ENCODE data around the gene CRPPA.
"Not testable (repeated sequence)": the region's sequence is repeated elsewhere in the genome, so short reads cannot be mapped to it uniquely, and the experiment has no call there.

CRPPA gene

GRCh38 chr7:16397501-16398145, 23.7 kb downstream of the CRPPA start:
- DNase-seq (ENCODE audit: low read depth), result no peak

- DNase-seq (ENCODE audit: low read depth), result no peak
Observed at GRCh38 chr7:16396766-16397500, 24.4 kb downstream of the CRPPA start.

- DNase-seq (ENCODE audit: low read depth), result no peak
Observed at GRCh38 chr7:16395121-16395520, 26.2 kb downstream of the CRPPA start.

- DNase-seq (ENCODE audit: low read depth), result no peak
Observed at GRCh38 chr7:16393862-16394422, 27.4 kb downstream of the CRPPA start.

- no peak for DNase-seq (ENCODE audit: low read depth)
Observed at GRCh38 chr7:16392990-16393523, 28.3 kb downstream of the CRPPA start.

GRCh38 chr7:16383786-16384185, 37.6 kb downstream of the CRPPA start:
- not testable (repeated sequence) for DNase-seq (ENCODE audit: low read depth)

GRCh38 chr7:16383103-16383502, 38.2 kb downstream of the CRPPA start:
- not testable (repeated sequence) for DNase-seq (ENCODE audit: low read depth)
